Nephron (organoid): Measurements from ENCODE around the gene HEPACAM.

Source experiments
- H3K27ac Mint-ChIP-seq, 3 experiments: 2 replicates each; pipeline ENCODE4 v1.8.0; 2020; ENCODE audit warnings: mixed read lengths in 3 of 3, mild to moderate bottlenecking in 2 of 3, moderate library complexity in 1 of 3
- H3K27me3 Mint-ChIP-seq: 2 replicates; pipeline ENCODE4 v1.8.0; 2021; ENCODE audit warnings: low read depth, mild to moderate bottlenecking, moderate library complexity, mixed read lengths
- H3K36me3 Mint-ChIP-seq: 2 replicates; pipeline ENCODE4 v1.8.0; 2020; ENCODE audit warnings: low read depth, mixed read lengths
- H3K4me1 Mint-ChIP-seq: 2 replicates; pipeline ENCODE4 v1.8.0; 2020; ENCODE audit warnings: mixed read lengths
- H3K4me3 Mint-ChIP-seq, 3 experiments: 2 replicates each; pipeline ENCODE4 v1.8.0; 2020; ENCODE audit warnings: mild to moderate bottlenecking in 3 of 3, mixed read lengths in 3 of 3, moderate library complexity in 2 of 3
- H3K9me3 Mint-ChIP-seq: 2 replicates; pipeline ENCODE4 v1.8.0; 2020; ENCODE audit warnings: mixed read lengths
- CTCF ChIP-seq, 3 experiments: fragments of 200-600 bp; sonication (generic); IDR thresholded peaks; one replicate each; pipeline ENCODE4 v1.5.0; 2021; ENCODE audit warnings: antibody characterized with exemption in 3 of 3; ENCODE audit not compliant: unreplicated experiment in 3 of 3

The HEPACAM gene

GRCh38 chr11:124942466-124943253 is 6.8 kb upstream of the HEPACAM start:
- Mint-ChIP-seq H3K27me3 (peaks cover 4% of the 10 kb centered on the region), H3K4me3 (no peak overlapping the region), H3K36me3 (no peaks in the 10 kb centered on the region), H3K27ac (no peak overlapping the region), H3K4me1 (peaks cover 8% of the 10 kb centered on the region), H3K9me3 (peaks cover 2% of the 10 kb centered on the region)
- no peak for TF ChIP-seq CTCF (IDR thresholded peaks at IDR 0.05; ENCODE audit: unreplicated experiment in 3 of 3)

- Mint-ChIP-seq H3K27ac (no peak overlapping the region), H3K9me3 (peaks cover 2% of the 10 kb centered on the region), H3K4me3 (no peak overlapping the region), H3K4me1 (peaks cover 8% of the 10 kb centered on the region), H3K36me3 (no peaks in the 10 kb centered on the region), H3K27me3 (peaks cover 4% of the 10 kb centered on the region)
- no peak for TF ChIP-seq CTCF (IDR thresholded peaks at IDR 0.05; ENCODE audit: unreplicated experiment in 3 of 3)
Measured at GRCh38 chr11:124941703-124942102, 5.9 kb upstream of the HEPACAM start.

- H3K4me3 Mint-ChIP-seq, result no peak overlapping the region
- H3K36me3 Mint-ChIP-seq, result no peaks in the 10 kb centered on the region
- no peaks in the 10 kb centered on the region for H3K9me3 Mint-ChIP-seq
- H3K27ac Mint-ChIP-seq, result no peak overlapping the region
- TF ChIP-seq CTCF (IDR thresholded peaks at IDR 0.05; ENCODE audit: unreplicated experiment in 3 of 3), result no peak
- peaks cover 3% of the 10 kb centered on the region for H3K4me1 Mint-ChIP-seq
- H3K27me3 Mint-ChIP-seq, result peaks cover 9% of the 10 kb centered on the region
Measured at GRCh38 chr11:124938970-124939369, 3.1 kb upstream of the HEPACAM start.

- Mint-ChIP-seq H3K4me1 (no peaks in the 10 kb centered on the region), H3K4me3 (no peak overlapping the region), H3K9me3 (no peaks in the 10 kb centered on the region), H3K36me3 (no peaks in the 10 kb centered on the region), H3K27ac (no peak overlapping the region), H3K27me3 (peaks cover 9% of the 10 kb centered on the region)
- no peak for TF ChIP-seq CTCF (IDR thresholded peaks at IDR 0.05; ENCODE audit: unreplicated experiment in 3 of 3)
Measured at GRCh38 chr11:124938206-124938765, 2.4 kb upstream of the HEPACAM start.

GRCh38 chr11:124937336-124937935 is 1.6 kb upstream of the HEPACAM start:
- H3K27ac Mint-ChIP-seq, result no peak overlapping the region
- no peaks in the 10 kb centered on the region for H3K36me3 Mint-ChIP-seq
- H3K27me3 Mint-ChIP-seq, result peaks cover 5% of the 10 kb centered on the region
- H3K4me3 Mint-ChIP-seq, result no peak overlapping the region
- H3K4me1 Mint-ChIP-seq, result no peaks in the 10 kb centered on the region
- H3K9me3 Mint-ChIP-seq, result no peaks in the 10 kb centered on the region
- TF ChIP-seq CTCF (IDR thresholded peaks at IDR 0.05; ENCODE audit: unreplicated experiment in 3 of 3), result no peak
